Stimulated activated CD4-positive, alpha-beta T cell treated with anti-CD3 and anti-CD28 coated beads, Interleukin-4, amount 100 ng/mL, for 4 hours (primary cell): ENCODE data around the gene C4orf50.

Source experiments
- DNase-seq, 2 experiments: peaks; one replicate each; pipeline ENCODE4 v3.0.0-alpha.2; 2020

Gene C4orf50

GRCh38 chr4:6018331-6018730, at the start of gene C4orf50:
Gene C4orf50 (minus strand): TSS chr4:6018431.
- no peak for DNase-seq

GRCh38 chr4:6065934-6066590, 47.8 kb upstream of the C4orf50 start:
- no peak for DNase-seq

- no peak for DNase-seq
These were observed 46.9 kb upstream of the C4orf50 start for GRCh38 chr4:6065166-6065565.

- no peak for DNase-seq
These were observed 46.2 kb upstream of the C4orf50 start for GRCh38 chr4:6064383-6064782.

GRCh38 chr4:6063684-6064083, 45.5 kb upstream of the C4orf50 start:
- DNase-seq: no peak

- no peak for DNase-seq
These were observed 43.9 kb upstream of the C4orf50 start for GRCh38 chr4:6062133-6062532.

GRCh38 chr4:6059375-6059805, 41.2 kb upstream of the C4orf50 start:
- no peak for DNase-seq

- DNase-seq: no peak
These were observed 40.5 kb upstream of the C4orf50 start for GRCh38 chr4:6058531-6059374.

- DNase-seq: no peak
These were observed 38.9 kb upstream of the C4orf50 start for GRCh38 chr4:6056976-6057766.

GRCh38 chr4:6055436-6055835, 37.2 kb upstream of the C4orf50 start:
- DNase-seq: no peak

- DNase-seq: no peak
These were observed 36.8 kb upstream of the C4orf50 start for GRCh38 chr4:6055030-6055429.

- no peak for DNase-seq
These were observed 36.1 kb upstream of the C4orf50 start for GRCh38 chr4:6054162-6054922.

- no peak for DNase-seq
These were observed 34.4 kb upstream of the C4orf50 start for GRCh38 chr4:6052679-6053078.

- DNase-seq: no peak
These were observed 32.3 kb upstream of the C4orf50 start for GRCh38 chr4:6050551-6050950.

GRCh38 chr4:6049985-6050384, 31.8 kb upstream of the C4orf50 start:
- DNase-seq: no peak

- DNase-seq: no peak
These were observed 31.0 kb upstream of the C4orf50 start for GRCh38 chr4:6049278-6049677.

GRCh38 chr4:6048537-6048936, 30.3 kb upstream of the C4orf50 start:
- DNase-seq: no peak

GRCh38 chr4:6047130-6047673, 29.0 kb upstream of the C4orf50 start:
- DNase-seq: no peak

- DNase-seq: no peak
These were observed 28.4 kb upstream of the C4orf50 start for GRCh38 chr4:6046526-6047129.

GRCh38 chr4:6044805-6045204, 26.6 kb upstream of the C4orf50 start:
- DNase-seq: no peak

GRCh38 chr4:6044276-6044675, 26.0 kb upstream of the C4orf50 start:
- no peak for DNase-seq

GRCh38 chr4:6043843-6044242, 25.6 kb upstream of the C4orf50 start:
- no peak for DNase-seq
